NOMO-1 treated with dmso at 0.1 percent for 144 hours (cell line): ENCODE results near the gene SEC24B.
A peak's percentile ranks its signal among the peaks of the same experiment; 100 is the strongest.
"Not testable (repeated sequence)": the region's sequence is repeated elsewhere in the genome, so short reads cannot be mapped to it uniquely, and the experiment has no call there.

Experiments
- DNase-seq: peaks from one replicate; lab custom pipeline; 2025; ENCODE audit not compliant: unreplicated experiment; lab: John Stamatoyannopoulos, UW

Gene SEC24B

DNA sequence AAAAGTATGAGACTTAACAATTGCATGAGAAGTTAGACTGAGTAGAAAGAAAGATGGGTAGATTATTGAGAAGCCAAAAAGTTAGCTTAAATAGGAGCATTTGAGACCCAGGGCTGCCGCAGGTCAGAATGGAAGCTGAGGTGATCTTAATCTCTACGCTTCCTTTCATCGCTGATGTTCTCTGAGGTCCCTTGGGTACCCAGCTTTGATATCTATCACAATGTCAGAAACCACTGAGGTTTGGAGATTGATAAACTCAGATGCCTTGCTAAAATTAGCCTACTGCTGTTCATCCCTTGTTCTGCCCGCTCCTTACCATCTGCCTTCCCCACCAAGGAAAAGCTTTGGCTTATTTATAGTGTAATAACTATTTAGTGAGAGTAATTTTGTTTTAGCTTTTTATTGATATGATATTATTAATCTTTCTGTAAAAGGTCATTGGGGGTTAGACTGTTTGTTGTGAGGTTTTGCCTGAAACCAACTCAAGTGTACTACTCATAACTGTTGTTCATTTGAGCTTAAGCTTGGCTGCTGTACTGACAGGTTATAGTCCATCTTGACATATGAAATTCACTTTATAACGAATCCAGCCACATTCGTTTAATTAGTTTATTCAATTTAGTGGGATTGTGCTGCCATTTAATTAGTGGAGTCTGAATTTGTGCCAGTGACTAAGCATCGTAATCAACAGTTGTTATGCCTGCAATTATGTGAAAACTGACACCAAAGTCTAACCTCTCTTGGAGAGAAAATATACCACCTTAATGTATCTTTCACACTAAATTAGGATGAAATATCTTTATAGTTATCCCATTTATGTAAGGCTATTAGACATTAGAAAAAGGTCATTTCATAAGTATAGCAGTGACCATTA, 141.6 kb downstream of the SEC24B start:
- DNase-seq = no peak

DNA sequence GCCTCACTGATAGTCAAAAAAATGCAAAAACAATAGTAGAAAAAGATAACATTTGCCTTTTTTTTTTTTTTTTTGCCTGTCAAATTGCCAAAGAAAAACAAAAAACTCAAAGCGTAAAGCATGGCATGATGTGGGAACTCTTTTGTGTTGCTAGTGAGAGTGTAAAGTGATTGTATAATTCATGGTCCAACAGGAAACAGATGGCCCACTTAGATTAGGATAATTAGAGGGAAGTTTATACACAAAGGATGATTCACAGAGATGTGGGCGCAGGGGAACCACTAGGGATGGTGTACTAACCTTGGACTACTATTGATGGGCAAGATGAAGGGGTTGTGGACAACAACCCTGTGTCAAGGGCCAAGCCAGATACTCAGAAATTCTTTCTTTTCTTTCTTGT, 142.8 kb downstream of the SEC24B start:
- DNase-seq = peak; percentile 34

DNA sequence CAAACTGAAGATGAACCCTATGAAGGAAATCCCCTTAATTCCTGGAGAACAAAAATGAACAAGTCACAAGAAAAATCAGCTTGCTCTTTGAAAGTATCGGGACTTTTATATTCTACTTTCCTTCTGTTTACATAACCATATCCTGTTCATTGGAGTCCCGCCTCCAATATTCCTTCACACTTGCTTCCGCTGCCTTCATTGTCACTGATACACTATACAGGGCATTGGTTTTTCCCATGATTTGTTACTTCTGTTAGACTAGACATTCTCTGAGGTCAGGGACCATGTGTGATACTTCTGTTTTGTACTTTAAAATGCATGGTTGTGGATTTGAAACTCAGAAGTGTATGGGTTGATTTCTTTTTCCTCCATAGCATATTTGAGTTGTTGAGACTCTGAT, 145.2 kb downstream of the SEC24B start:
- DNase-seq = no peak

DNA sequence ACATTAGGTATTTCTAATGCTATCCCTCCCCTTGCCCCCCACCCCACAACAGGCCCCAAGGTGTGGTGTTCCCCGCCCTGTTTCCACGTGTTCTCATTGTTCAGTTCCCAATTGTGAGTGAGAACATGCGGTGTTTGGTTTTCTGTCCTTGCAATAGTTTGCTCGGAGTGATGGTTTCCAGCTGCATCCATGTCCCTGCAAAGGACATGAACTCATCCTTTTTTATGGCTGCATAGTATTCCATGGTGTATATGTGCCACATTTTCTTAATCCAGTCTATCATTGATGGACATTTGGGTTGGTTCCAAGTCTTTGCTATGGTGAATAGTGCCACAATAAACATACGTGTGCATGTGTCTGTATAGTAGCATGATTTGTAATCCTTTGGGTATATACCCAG, 146.4 kb downstream of the SEC24B start:
- DNase-seq = not testable (repeated sequence)

DNA sequence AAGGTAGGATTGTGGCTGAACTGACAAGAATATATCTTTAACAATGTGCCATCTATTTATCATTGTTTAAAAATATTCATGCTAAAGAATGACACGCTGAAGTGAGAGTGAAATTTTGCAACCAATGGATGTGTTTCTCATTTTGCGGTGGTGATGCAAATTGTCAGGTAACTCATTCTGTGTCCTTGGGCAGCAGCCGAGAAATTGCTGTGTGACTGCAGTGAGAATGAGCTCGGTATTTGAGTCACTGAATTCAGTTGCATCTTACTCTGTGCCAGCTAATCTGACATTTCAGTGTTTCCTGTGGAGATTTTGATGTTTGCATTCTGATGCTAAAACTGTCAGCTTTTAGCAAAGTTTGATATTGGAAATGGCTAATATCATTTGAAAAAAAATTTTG, 154.6 kb downstream of the SEC24B start:
- DNase-seq = no peak

DNA sequence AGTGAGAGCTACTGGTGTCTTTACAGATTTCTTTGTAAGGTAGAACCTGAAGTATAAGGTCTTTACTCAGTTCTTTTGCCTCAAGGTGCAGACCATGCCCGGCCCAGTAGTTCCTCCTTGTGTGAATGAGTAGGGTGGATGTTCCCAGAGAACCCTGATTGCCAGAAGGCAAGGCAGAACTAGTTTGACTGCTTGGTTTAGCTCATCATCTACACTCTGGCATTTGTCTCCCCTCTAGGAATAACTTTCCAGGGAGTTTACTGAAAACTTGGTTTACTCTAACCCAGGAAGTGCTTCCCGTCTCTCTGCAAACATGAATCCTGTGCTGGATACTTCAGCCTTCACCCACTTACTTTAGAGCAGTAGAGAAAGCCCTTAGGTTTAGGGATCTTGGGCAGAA, 155.5 kb downstream of the SEC24B start:
- DNase-seq = no peak

DNA sequence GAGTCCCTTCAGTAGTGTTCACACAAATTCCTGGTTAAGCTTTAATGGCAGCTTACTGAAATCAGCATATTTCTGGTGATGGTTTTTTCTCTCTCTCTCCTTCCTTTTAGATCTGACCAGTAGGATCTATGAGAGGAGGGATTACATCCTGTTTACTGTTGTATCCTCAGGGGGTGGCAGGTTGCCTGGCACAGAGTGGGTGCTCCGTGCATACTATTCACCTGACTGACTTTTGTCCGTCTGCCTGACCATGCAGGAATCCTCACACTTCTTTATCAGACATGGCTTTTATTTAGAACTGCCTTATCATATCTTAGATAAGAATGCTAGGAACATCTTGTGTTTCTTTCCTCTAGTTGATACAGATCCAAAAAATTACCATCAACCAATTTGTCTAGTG, 156.0 kb downstream of the SEC24B start:
- no peak for DNase-seq
